ENCODE measurements around the gene HCLS1.
"Not testable (repeated sequence)": the region's sequence is repeated elsewhere in the genome, so short reads cannot be mapped to it uniquely, and the experiment has no call there.

The HCLS1 gene

DNA sequence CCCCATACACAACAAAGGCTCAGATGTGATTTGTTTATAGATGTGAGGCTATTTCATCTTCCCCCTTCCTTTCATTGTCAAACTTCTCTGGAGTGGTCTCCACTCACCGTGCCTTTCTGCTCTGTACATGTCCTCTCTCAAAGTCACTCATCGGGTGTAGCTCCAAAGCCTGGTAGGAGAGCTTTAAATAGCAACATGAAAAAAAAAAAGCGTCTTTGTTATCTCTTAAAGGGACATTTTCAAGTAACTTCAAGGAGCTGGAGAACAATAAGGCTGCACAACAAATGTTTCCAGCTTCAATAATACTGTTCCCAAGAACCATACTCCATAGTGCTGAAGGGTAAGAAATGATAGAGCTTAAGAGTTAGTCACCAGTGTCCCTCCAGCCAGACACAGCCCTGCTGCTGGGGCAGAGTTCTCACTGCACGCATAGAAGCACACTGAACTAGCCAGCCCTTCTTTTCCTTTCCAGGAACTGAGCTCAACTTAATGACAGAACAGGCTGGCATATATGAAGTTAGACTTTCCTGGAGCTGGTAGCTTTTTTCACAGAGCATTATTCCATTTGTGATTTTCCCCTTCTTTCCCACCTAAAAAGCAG, 59.4 kb downstream of the HCLS1 start:
- TF ChIP-seq, protein P1, sequence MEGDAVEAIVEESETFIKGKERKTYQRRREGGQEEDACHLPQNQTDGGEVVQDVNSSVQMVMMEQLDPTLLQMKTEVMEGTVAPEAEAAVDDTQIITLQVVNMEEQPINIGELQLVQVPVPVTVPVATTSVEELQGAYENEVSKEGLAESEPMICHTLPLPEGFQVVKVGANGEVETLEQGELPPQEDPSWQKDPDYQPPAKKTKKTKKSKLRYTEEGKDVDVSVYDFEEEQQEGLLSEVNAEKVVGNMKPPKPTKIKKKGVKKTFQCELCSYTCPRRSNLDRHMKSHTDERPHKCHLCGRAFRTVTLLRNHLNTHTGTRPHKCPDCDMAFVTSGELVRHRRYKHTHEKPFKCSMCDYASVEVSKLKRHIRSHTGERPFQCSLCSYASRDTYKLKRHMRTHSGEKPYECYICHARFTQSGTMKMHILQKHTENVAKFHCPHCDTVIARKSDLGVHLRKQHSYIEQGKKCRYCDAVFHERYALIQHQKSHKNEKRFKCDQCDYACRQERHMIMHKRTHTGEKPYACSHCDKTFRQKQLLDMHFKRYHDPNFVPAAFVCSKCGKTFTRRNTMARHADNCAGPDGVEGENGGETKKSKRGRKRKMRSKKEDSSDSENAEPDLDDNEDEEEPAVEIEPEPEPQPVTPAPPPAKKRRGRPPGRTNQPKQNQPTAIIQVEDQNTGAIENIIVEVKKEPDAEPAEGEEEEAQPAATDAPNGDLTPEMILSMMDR (IDR thresholded peaks at IDR 0.05; ENCODE audit: insufficient read depth, low read depth, low read length, missing control alignments), result no peak
- no peak for DNase-seq (ENCODE audit: low read depth)
- no peak overlapping the region for H3K4me3 ChIP-seq (ENCODE audit: low read depth, low read length)

DNA sequence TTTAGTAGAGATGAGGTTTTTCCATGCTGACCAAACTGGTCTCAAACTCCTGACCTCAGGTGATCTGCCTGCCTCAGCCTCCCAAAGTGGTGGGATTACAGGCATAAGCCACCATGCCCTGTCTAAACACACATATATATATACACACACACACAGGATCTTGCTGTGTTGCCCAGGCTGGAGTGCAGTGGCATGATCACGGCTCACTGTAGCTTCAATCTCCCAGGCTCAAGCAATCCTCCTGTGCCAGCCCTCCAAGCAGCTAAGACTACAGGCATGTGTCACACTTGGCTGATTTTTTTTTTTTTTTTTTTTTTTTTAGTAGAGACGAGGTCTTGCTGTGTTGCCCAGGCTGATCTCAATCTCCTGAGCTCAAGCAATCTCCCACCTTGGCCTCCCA, 60.8 kb downstream of the HCLS1 start:
- DNase-seq (ENCODE audit: low read depth); H3K4me3 ChIP-seq (ENCODE audit: low read depth, low read length): not testable (repeated sequence)

DNA sequence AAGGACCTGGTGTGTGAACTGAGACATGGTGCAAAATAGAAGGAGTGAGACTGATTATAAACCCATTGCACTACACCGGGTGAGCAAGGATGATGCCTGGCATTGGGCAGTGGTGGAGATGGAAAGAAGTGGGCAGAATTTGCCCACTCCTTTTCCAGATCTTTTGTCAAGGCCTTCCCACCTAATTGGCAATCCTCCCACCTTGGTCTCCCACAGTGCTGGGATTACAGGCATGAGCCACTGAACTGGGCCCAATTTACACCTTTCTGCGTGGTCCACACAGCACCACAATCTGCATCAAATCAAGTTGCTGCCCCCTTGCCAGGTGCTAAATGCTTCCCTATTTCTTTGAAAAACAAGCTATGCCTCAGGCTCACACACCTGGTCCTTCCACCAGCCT, 62.1 kb downstream of the HCLS1 start:
- DNase-seq (ENCODE audit: low read depth), result no peak
- TF ChIP-seq, protein P1 (IDR thresholded peaks at IDR 0.05; ENCODE audit: insufficient read depth, low read depth, low read length, missing control alignments), result no peak
- H3K4me3 ChIP-seq (ENCODE audit: low read depth, low read length), result no peak overlapping the region

DNA sequence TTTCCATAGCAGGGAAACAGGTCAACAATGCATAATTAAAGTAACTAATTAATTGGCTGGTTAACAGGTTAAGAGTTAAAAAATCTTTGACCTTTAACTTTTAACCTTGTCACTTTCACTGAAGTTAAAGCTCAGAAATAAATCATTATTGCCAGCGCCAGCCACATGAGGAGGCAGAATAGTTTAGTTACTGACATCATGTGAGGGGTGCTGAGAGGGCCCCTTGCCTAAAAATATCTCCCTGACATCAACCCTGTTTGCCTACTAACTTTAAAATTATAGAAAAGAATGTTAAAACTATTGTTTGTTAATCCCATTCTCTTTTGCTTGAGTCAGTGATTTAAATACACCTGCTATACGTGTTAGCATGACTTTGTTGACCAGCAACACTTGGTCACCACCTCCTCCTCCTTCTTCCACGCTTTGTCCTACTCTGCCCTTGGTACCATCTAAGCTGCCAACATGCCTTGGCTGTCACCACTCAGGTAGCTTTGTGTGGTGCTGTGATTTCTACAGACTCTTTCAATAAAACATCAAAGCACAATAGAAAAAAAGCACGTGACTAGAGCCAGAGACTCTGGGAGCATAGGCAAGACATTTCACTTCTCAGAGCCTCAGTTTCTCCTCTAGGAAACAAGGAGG, 64.8 kb downstream of the HCLS1 start:
- DNase-seq (ENCODE audit: low read depth), result no peak
- H3K4me3 ChIP-seq (ENCODE audit: low read depth, low read length), result no peak overlapping the region
- TF ChIP-seq, protein P1 (IDR thresholded peaks at IDR 0.05; ENCODE audit: insufficient read depth, low read depth, low read length, missing control alignments), result no peak

DNA sequence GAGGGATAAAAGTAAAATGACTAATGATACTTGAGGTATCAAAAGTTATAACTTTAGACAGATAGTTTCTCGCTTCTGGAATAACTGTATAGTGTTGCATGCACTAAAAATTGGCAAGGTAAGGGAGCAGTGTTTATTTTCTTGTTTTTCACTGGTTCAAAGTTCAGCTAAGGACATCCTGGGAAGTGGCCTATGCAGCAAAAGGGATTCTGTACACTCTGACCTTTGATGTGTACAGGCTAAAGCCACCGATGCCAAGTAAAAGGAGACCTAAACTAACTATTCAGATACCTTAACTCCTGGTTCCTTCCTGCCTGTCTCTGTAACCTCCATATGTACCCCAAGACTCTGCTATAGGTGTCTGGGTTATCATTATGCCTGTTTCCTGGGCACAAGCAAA, 65.9 kb downstream of the HCLS1 start:
- H3K4me3 ChIP-seq (ENCODE audit: low read depth, low read length), result no peak overlapping the region
- TF ChIP-seq, protein P1 (IDR thresholded peaks at IDR 0.05; ENCODE audit: insufficient read depth, low read depth, low read length, missing control alignments), result no peak
- DNase-seq (ENCODE audit: low read depth), result no peak

DNA sequence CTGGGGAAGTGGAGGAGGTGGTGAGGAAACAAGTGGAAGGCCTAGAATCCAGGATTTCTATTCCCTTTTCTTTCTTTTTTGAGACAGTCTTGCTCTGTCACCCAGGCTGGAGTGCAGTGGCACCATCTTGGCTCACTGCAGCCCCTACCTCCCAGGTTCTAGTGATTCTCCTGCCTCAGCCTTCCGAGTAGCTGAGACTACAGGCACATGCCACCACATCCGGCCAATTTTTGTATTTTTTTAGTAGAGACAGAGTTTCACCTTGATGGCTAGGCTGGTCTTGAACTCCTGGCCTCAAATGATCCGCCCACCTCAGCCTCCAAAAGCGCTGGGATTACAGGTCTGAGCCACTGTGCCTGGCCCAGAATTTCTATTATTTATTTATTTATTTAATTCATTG, 66.9 kb downstream of the HCLS1 start:
- not testable (repeated sequence) for DNase-seq (ENCODE audit: low read depth); H3K4me3 ChIP-seq (ENCODE audit: low read depth, low read length)

DNA sequence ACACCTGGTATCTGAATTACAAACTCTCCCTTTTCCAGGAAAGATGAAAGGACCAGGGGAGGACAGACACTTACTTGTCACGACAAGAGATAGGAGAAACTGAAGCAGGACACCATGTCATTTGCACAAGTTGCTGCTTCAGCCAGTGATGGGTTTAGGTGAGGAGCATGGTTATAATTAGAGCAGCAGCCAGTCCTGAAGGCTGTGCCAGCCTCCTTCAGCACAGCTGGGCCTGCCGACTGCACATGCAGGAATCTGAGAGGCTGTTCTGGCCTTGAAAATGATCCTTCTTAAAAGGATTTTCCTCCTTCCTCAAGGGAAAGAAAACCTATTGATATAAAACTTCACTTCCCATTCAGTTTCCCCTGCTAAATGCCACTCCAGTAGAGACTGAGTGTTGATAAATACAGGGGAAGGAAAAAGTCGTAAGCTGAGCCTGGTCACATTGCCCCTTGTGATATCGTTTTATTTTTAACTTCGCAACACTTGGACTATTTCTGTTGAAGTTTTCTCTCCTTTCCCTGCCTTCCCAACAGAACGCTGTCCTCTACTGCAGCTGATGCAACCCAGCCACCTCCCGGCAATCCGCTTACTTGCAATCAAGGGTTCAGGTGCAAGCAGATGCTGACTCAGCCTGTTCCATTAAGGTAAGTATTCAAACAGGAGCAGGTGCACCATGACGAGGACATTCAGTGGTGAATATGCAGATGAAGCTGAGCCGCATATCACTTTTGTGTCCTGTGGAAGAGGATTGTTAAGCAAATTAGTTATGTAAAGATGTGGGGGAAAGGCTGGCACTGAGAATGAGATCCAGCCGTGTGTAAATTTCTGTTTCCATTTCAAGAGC, 67.6 kb downstream of the HCLS1 start, which contains the start of gene FBXO40:
Gene FBXO40, plus strand, starts transcription at position 524 of the 847 bp plus-strand sequence. CDS start 27,197 bp downstream, outside the sequence.
- DNase-seq (ENCODE audit: low read depth), result peak; percentile 58
- H3K4me3 ChIP-seq (ENCODE audit: low read depth, low read length), result no peak within 1 kb of the TSS
- TF ChIP-seq, protein P1 (IDR thresholded peaks at IDR 0.05; ENCODE audit: insufficient read depth, low read depth, low read length, missing control alignments), result no peak
